HepG2 (cell line): ENCODE data around the gene DISP2. TPM values are rescaled to one million over a fixed set of nuclear protein-coding genes. Genes with fewer than 3 reads are reported as not detected.

Experiments
- ARNTL ChIP-seq: sonication (generic); formaldehyde crosslinking; IDR thresholded peaks from 2 replicates; pipeline ENCODE4 v1.4.0; 2020; ENCODE audit warnings: mild to moderate bottlenecking, missing genetic modification reagents
- EP300 ChIP-seq, 3 experiments: sonication (generic) in 1 of 3; formaldehyde crosslinking in 1 of 3; IDR thresholded peaks; 2 replicates each; pipeline versions ENCODE4 v1.5.1 to v1.6.1; 2011 to 2020; ENCODE audit warnings: low read depth in 2 of 3, low read length in 2 of 3, borderline replicate concordance in 1 of 3, improper control_type of control experiment in 1 of 3, mild to moderate bottlenecking in 1 of 3, missing genetic modification reagents in 1 of 3, moderate library complexity in 1 of 3
- ERF ChIP-seq: IDR thresholded peaks from 2 replicates; pipeline ENCODE4 v1.6.1; 2018; ENCODE audit warnings: missing biosample characterization, missing genetic modification reagents
- SIN3B ChIP-seq: fragments of 150-350 bp; IDR thresholded peaks from 2 replicates; pipeline ENCODE4 v1.6.1; 2014; ENCODE audit warnings: low read length
- WIZ ChIP-seq: sonication (generic); formaldehyde crosslinking; IDR thresholded peaks from 2 replicates; pipeline ENCODE4 v1.5.1; 2020; ENCODE audit warnings: mild to moderate bottlenecking, missing genetic modification reagents
- ZNF432 ChIP-seq: sonication (generic); formaldehyde crosslinking; IDR thresholded peaks from 2 replicates; pipeline ENCODE4 v1.5.0; 2020; ENCODE audit warnings: missing genetic modification reagents, mild to moderate bottlenecking, borderline replicate concordance
- ZNF556 ChIP-seq: sonication (generic); formaldehyde crosslinking; IDR thresholded peaks from 2 replicates; pipeline ENCODE4 v1.4.0; 2020; ENCODE audit warnings: mild to moderate bottlenecking, missing genetic modification reagents, borderline replicate concordance
- ZSCAN31 ChIP-seq: sonication (generic); formaldehyde crosslinking; IDR thresholded peaks from 2 replicates; pipeline ENCODE4 v1.5.0; 2020; ENCODE audit warnings: low read depth, mild to moderate bottlenecking, missing genetic modification reagents
- polyA plus RNA-seq, 8 experiments: library from polyadenylated mRNA; depleted of rRNA in 3 of 8; stranded (reverse) in 7 of 8; unstranded in 1 of 8; fragments of >200 nt; fragmentation: Illumina TruSeq in 4 of 8; extraction: Trizol in 4 of 8; gene quantifications; 2 replicates each; pipeline versions ENCODE4 v1.2.1 to v1.2.3, GENCODE V29; 2011 to 2016; ENCODE audit warnings: low read depth in 4 of 8, missing spikeins in 1 of 8, mixed read lengths in 1 of 8; ENCODE audit not compliant: insufficient read depth in 1 of 8
- total RNA-seq, 5 experiments: library from RNA; depleted of rRNA; stranded (reverse); fragments of >200 nt; fragmentation: Illumina TruSeq; extraction: Trizol; gene quantifications; 2 replicates each; pipeline ENCODE4 v1.2.3, GENCODE V29; 2016; ENCODE audit warnings: low read depth in 1 of 5
- TF ChIP-seq, protein P1 (sequence below): sonication (generic); formaldehyde crosslinking; IDR thresholded peaks from 2 replicates; pipeline ENCODE4 v1.4.0; 2020; ENCODE audit warnings: missing genetic modification reagents, borderline replicate concordance
- TF ChIP-seq, protein P2 (sequence below): sonication (generic); formaldehyde crosslinking; IDR thresholded peaks from 2 replicates; pipeline ENCODE4 v1.9.0; 2021; ENCODE audit warnings: missing genetic modification reagents, borderline replicate concordance
- TF ChIP-seq, protein P3 (sequence below): sonication (generic); formaldehyde crosslinking; IDR thresholded peaks from 2 replicates; pipeline ENCODE4; 2020; ENCODE audit warnings: missing genetic modification reagents, mild to moderate bottlenecking, borderline replicate concordance
- TF ChIP-seq, protein P4 (sequence below): sonication (generic); formaldehyde crosslinking; IDR thresholded peaks from 2 replicates; pipeline ENCODE4 v1.4.0; 2020; ENCODE audit warnings: missing genetic modification reagents
- TF ChIP-seq, protein P5 (sequence below): sonication (generic); formaldehyde crosslinking; IDR thresholded peaks from 2 replicates; pipeline ENCODE4 v1.5.0; 2020; ENCODE audit warnings: mild to moderate bottlenecking, missing genetic modification reagents, borderline replicate concordance

The DISP2 gene
- total and polyA plus RNA-seq, 2 of the 13 experiments (the other 11 are each of a cell fraction or from before 2014, with no cell fraction given), result 0.09 to 0.32 TPM

DNA sequence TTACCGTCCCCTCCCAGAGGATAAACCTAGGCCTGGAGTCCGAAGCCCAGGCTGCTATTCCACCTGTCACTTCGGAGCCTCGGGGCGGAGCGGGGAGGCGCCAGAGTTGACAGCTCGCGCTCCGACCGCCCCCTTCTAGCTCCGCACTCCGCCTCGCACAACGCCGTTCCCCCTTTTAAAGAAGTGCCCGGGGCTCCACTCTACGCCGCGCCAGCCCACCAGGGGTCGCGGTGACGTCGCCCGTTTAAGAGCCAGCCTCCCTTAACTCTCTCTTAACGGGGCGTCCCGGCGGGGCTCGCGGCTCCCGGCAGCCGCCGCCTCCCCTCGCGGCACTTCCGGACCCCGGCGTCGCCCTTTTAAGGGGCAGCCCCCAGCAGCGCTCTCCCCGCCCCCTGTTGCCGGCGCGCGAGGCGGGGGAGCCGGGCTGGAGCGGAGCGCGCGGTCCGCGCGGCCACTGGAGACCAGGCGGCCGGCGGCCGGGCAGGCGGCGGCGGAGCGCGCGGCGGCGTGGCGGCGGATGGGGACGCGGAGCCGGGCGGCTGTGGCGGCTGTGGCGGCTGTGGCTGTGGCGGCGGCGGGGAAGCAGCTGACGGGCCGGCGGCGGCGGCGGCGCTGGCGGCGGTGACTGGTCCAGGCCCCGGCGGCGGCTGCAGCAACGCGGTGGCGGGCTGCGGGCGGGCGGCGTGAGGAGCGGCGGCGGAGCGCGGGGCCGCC, 34.6 kb upstream of the DISP2 start, which contains the start of gene INAFM2 (continued):
- TF ChIP-seq ZNF432, result no peak
- TF ChIP-seq ERF, result peak; percentile 49; the same call in 1 of the 2 replicates
- TF ChIP-seq WIZ (CRISPR knock-in tag), result no peak
- TF ChIP-seq, protein P1, sequence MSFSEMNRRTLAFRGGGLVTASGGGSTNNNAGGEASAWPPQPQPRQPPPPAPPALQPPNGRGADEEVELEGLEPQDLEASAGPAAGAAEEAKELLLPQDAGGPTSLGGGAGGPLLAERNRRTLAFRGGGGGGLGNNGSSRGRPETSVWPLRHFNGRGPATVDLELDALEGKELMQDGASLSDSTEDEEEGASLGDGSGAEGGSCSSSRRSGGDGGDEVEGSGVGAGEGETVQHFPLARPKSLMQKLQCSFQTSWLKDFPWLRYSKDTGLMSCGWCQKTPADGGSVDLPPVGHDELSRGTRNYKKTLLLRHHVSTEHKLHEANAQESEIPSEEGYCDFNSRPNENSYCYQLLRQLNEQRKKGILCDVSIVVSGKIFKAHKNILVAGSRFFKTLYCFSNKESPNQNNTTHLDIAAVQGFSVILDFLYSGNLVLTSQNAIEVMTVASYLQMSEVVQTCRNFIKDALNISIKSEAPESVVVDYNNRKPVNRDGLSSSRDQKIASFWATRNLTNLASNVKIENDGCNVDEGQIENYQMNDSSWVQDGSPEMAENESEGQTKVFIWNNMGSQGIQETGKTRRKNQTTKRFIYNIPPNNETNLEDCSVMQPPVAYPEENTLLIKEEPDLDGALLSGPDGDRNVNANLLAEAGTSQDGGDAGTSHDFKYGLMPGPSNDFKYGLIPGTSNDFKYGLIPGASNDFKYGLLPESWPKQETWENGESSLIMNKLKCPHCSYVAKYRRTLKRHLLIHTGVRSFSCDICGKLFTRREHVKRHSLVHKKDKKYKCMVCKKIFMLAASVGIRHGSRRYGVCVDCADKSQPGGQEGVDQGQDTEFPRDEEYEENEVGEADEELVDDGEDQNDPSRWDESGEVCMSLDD (CRISPR knock-in tag), result no peak
- no peak for TF ChIP-seq ARNTL (CRISPR knock-in tag)
- TF ChIP-seq, protein P2, sequence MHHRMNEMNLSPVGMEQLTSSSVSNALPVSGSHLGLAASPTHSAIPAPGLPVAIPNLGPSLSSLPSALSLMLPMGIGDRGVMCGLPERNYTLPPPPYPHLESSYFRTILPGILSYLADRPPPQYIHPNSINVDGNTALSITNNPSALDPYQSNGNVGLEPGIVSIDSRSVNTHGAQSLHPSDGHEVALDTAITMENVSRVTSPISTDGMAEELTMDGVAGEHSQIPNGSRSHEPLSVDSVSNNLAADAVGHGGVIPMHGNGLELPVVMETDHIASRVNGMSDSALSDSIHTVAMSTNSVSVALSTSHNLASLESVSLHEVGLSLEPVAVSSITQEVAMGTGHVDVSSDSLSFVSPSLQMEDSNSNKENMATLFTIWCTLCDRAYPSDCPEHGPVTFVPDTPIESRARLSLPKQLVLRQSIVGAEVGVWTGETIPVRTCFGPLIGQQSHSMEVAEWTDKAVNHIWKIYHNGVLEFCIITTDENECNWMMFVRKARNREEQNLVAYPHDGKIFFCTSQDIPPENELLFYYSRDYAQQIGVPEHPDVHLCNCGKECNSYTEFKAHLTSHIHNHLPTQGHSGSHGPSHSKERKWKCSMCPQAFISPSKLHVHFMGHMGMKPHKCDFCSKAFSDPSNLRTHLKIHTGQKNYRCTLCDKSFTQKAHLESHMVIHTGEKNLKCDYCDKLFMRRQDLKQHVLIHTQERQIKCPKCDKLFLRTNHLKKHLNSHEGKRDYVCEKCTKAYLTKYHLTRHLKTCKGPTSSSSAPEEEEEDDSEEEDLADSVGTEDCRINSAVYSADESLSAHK (CRISPR knock-in tag), result no peak
- no peak for TF ChIP-seq SIN3B
- TF ChIP-seq, protein P3, sequence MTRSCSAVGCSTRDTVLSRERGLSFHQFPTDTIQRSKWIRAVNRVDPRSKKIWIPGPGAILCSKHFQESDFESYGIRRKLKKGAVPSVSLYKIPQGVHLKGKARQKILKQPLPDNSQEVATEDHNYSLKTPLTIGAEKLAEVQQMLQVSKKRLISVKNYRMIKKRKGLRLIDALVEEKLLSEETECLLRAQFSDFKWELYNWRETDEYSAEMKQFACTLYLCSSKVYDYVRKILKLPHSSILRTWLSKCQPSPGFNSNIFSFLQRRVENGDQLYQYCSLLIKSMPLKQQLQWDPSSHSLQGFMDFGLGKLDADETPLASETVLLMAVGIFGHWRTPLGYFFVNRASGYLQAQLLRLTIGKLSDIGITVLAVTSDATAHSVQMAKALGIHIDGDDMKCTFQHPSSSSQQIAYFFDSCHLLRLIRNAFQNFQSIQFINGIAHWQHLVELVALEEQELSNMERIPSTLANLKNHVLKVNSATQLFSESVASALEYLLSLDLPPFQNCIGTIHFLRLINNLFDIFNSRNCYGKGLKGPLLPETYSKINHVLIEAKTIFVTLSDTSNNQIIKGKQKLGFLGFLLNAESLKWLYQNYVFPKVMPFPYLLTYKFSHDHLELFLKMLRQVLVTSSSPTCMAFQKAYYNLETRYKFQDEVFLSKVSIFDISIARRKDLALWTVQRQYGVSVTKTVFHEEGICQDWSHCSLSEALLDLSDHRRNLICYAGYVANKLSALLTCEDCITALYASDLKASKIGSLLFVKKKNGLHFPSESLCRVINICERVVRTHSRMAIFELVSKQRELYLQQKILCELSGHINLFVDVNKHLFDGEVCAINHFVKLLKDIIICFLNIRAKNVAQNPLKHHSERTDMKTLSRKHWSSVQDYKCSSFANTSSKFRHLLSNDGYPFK (CRISPR knock-in tag), result no peak; the same call in 1 of the 2 replicates
- TF ChIP-seq, protein P4, sequence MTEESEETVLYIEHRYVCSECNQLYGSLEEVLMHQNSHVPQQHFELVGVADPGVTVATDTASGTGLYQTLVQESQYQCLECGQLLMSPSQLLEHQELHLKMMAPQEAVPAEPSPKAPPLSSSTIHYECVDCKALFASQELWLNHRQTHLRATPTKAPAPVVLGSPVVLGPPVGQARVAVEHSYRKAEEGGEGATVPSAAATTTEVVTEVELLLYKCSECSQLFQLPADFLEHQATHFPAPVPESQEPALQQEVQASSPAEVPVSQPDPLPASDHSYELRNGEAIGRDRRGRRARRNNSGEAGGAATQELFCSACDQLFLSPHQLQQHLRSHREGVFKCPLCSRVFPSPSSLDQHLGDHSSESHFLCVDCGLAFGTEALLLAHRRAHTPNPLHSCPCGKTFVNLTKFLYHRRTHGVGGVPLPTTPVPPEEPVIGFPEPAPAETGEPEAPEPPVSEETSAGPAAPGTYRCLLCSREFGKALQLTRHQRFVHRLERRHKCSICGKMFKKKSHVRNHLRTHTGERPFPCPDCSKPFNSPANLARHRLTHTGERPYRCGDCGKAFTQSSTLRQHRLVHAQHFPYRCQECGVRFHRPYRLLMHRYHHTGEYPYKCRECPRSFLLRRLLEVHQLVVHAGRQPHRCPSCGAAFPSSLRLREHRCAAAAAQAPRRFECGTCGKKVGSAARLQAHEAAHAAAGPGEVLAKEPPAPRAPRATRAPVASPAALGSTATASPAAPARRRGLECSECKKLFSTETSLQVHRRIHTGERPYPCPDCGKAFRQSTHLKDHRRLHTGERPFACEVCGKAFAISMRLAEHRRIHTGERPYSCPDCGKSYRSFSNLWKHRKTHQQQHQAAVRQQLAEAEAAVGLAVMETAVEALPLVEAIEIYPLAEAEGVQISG (CRISPR knock-in tag), result peak; percentile 89
- no peak for TF ChIP-seq EP300 (IDR thresholded peaks at IDR 0.05; ENCODE audit: low read depth in 2 of 2, low read length in 2 of 2)
- no peak for TF ChIP-seq EP300 (CRISPR knock-in tag; IDR thresholded peaks at IDR 0.05; ENCODE audit: borderline replicate concordance)
- 0 out of 2 replicates have a peak, but pooled peaks have one; percentile 25 for TF ChIP-seq ZNF556 (CRISPR knock-in tag)
- TF ChIP-seq, protein P5, sequence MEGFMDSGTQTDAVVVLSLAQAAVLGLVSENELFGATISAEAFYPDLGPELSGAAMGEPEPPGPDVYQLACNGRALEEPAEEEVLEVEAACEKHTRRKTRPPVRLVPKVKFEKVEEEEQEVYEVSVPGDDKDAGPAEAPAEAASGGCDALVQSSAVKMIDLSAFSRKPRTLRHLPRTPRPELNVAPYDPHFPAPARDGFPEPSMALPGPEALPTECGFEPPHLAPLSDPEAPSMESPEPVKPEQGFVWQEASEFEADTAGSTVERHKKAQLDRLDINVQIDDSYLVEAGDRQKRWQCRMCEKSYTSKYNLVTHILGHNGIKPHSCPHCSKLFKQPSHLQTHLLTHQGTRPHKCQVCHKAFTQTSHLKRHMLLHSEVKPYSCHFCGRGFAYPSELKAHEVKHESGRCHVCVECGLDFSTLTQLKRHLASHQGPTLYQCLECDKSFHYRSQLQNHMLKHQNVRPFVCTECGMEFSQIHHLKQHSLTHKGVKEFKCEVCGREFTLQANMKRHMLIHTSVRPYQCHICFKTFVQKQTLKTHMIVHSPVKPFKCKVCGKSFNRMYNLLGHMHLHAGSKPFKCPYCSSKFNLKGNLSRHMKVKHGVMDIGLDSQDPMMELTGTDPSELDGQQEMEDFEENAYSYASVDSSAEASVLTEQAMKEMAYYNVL (CRISPR knock-in tag), result peak; percentile 40; the same call in 1 of the 2 replicates
- 0 out of 2 replicates have a peak, but pooled peaks have one; percentile 56 for TF ChIP-seq ZSCAN31 (CRISPR knock-in tag)
